Liver (tissue), 3 donors: Measurements from ENCODE around the gene PDCD1.

ENCODE experiments used
- CTCF ChIP-seq: fragments of 150-350 bp; IDR thresholded peaks from 2 replicates; pipeline ENCODE4 v1.5.1; 2017; ENCODE audit warnings: improper control_type of control experiment, low read depth, low read length; ENCODE audit not compliant: missing input control
- EGR1 ChIP-seq, 2 donors: IDR thresholded peaks; 2 replicates each; pipeline ENCODE4 v1.6.1; 2016 to 2018; ENCODE audit warnings: antibody characterized with exemption in 2 of 2, low read depth in 2 of 2
- FOXA1 ChIP-seq: IDR thresholded peaks from 2 replicates; pipeline ENCODE4 v1.6.1; 2016; ENCODE audit warnings: antibody characterized with exemption
- HNF4G ChIP-seq: IDR thresholded peaks from 2 replicates; pipeline ENCODE4 v1.6.1; 2016; ENCODE audit warnings: antibody characterized with exemption
- MAX ChIP-seq: IDR thresholded peaks from 2 replicates; pipeline ENCODE4 v1.6.1; 2016; ENCODE audit warnings: antibody characterized with exemption
- RAD21 ChIP-seq, 2 donors: IDR thresholded peaks; 2 replicates each; pipeline ENCODE4 v1.6.1; 2016; ENCODE audit warnings: antibody characterized with exemption in 2 of 2, mild to moderate bottlenecking in 2 of 2
- REST ChIP-seq: IDR thresholded peaks from 2 replicates; pipeline ENCODE4 v1.6.1; 2016; ENCODE audit warnings: antibody characterized with exemption, mild to moderate bottlenecking
- RXRA ChIP-seq, 2 donors: IDR thresholded peaks; 2 replicates each; pipeline ENCODE4 v1.6.1; 2017 to 2018; ENCODE audit warnings: antibody characterized with exemption in 2 of 2, mild to moderate bottlenecking in 1 of 2
- SP1 ChIP-seq: IDR thresholded peaks from 2 replicates; pipeline ENCODE4 v1.6.1; 2018; ENCODE audit warnings: antibody characterized with exemption, mild to moderate bottlenecking
- TAF1 ChIP-seq: conservative IDR thresholded peaks from 2 replicates; pipeline ENCODE4 v1.6.1; 2016; ENCODE audit warnings: antibody characterized with exemption, mild to moderate bottlenecking
- YY1 ChIP-seq: IDR thresholded peaks from 2 replicates; pipeline ENCODE4 v1.6.1; 2016; ENCODE audit warnings: antibody characterized with exemption, mild to moderate bottlenecking
- donor health status: healthy.
- donor health status: healthy.

GRCh38 chr2:241895712-241896641, 37.3 kb upstream of the PDCD1 start:
- no peak for TF ChIP-seq YY1
- no peak for TF ChIP-seq FOXA1
- TF ChIP-seq EGR1 (IDR thresholded peaks at IDR 0.05; ENCODE audit: low read depth in 2 of 2), result no peak
- no peak for TF ChIP-seq TAF1
- TF ChIP-seq CTCF, result no peak
- TF ChIP-seq REST, result no peak
- TF ChIP-seq RXRA (IDR thresholded peaks at IDR 0.05), result peak; percentile 49 to 67
- TF ChIP-seq SP1, result peak; percentile 45
- no peak for TF ChIP-seq RAD21 (IDR thresholded peaks at IDR 0.05)
- no peak for TF ChIP-seq MAX
- no peak for TF ChIP-seq HNF4G
